Neural cell (in vitro differentiated cells): ENCODE data around the gene FTCD. TPM values are rescaled to one million over a fixed set of nuclear protein-coding genes. Genes with fewer than 3 reads are reported as not detected.

Experiments used
- H2AFZ ChIP-seq: fragments of 200-600, 300-800 bp; sonication (generic), shearing (Covaris generic); 2 replicates; pipeline ENCODE4 v1.6.0; 2014; ENCODE audit warnings: low read depth, mild to moderate bottlenecking, antibody characterized with exemption, low read length, moderate library complexity
- H3F3A ChIP-seq: fragments of 200-600 bp; shearing (Covaris generic); 2 replicates; pipeline ENCODE4 v1.6.1; 2016; ENCODE audit warnings: mild to moderate bottlenecking, moderate library complexity, mixed read lengths, antibody characterized with exemption, low read length; ENCODE audit not compliant: insufficient read depth, poor library complexity, severe bottlenecking
- H3K27ac ChIP-seq: fragments of 200-600, 300-800 bp; sonication (generic), shearing (Covaris generic); 2 replicates; pipeline ENCODE4 v1.5.1; 2014; ENCODE audit warnings: mild to moderate bottlenecking, low read length, moderate library complexity
- H3K27me3 ChIP-seq: fragments of 300-800, 200-600 bp; sonication (generic), shearing (Covaris generic); 2 replicates; pipeline ENCODE4 v1.6.0; 2014; ENCODE audit warnings: mild to moderate bottlenecking, low read depth, low read length, moderate library complexity; ENCODE audit not compliant: insufficient read depth
- H3K36me3 ChIP-seq: fragments of 300-800, 200-600 bp; sonication (generic), shearing (Covaris generic); 2 replicates; pipeline ENCODE4 v1.5.1; 2014; ENCODE audit warnings: mild to moderate bottlenecking, antibody characterized with exemption, low read length, moderate library complexity; ENCODE audit not compliant: insufficient read depth
- H3K4me2 ChIP-seq: fragments of 300-800, 200-600 bp; sonication (generic), shearing (Covaris generic); 2 replicates; pipeline ENCODE4 v1.6.0; 2014; ENCODE audit warnings: mild to moderate bottlenecking, low read length
- H3K4me3 ChIP-seq: fragments of 300-800, 200-600 bp; sonication (generic), shearing (Covaris generic); 2 replicates; pipeline ENCODE4 v1.5.1; 2014; ENCODE audit warnings: mild to moderate bottlenecking, low read length, moderate library complexity
- H3K79me2 ChIP-seq: fragments of 200-600 bp; shearing (Covaris generic); replicated peaks from 2 replicates; pipeline ENCODE4 v1.6.0; 2014; ENCODE audit warnings: mild to moderate bottlenecking, low read length, moderate library complexity; ENCODE audit not compliant: insufficient read depth
- H3K9ac ChIP-seq: fragments of 300-800, 200-600 bp; sonication (generic), shearing (Covaris generic); 2 replicates; pipeline ENCODE4 v1.6.1; 2016; ENCODE audit warnings: mild to moderate bottlenecking, low read length, mixed read lengths
- H3K9me2 ChIP-seq: fragments of 200-600 bp; shearing (Covaris generic); 2 replicates; pipeline ENCODE4 v1.6.1; 2016; ENCODE audit warnings: mild to moderate bottlenecking, low read length, mixed read lengths; ENCODE audit not compliant: insufficient read depth
- H3K9me3 ChIP-seq: fragments of 200-600, 300-800 bp; sonication (generic), shearing (Covaris generic); 2 replicates; pipeline ENCODE4 v1.6.1; 2016; ENCODE audit warnings: mild to moderate bottlenecking, mixed run types, low read length, moderate library complexity, mixed read lengths
- H4K20me1 ChIP-seq: fragments of 200-600 bp; shearing (Covaris generic); 2 replicates; pipeline ENCODE4 v1.6.1; 2016; ENCODE audit warnings: mild to moderate bottlenecking, mixed run types; ENCODE audit not compliant: insufficient read depth
- EP300 ChIP-seq: fragments of 450-650 bp; conservative IDR thresholded peaks from 2 replicates; pipeline ENCODE4 v1.6.1; 2014; ENCODE audit warnings: antibody characterized with exemption, mild to moderate bottlenecking, moderate library complexity; ENCODE audit not compliant: poor library complexity, severe bottlenecking
- EZH2 ChIP-seq: fragments of 200-600, 300-800 bp; shearing (Covaris generic), sonication (generic); IDR thresholded peaks from 2 replicates; pipeline ENCODE4 v1.6.1; 2014; ENCODE audit warnings: antibody characterized with exemption, low read length, borderline replicate concordance, mild to moderate bottlenecking; ENCODE audit not compliant: insufficient read depth, poor library complexity, severe bottlenecking
- MXI1 ChIP-seq: fragments of 450-650 bp; conservative IDR thresholded peaks from 2 replicates; pipeline ENCODE4 v1.6.1; 2014; ENCODE audit warnings: antibody characterized with exemption, mild to moderate bottlenecking; ENCODE audit not compliant: poor library complexity, severe bottlenecking
- POLR2AphosphoS5 ChIP-seq: IDR thresholded peaks from 2 replicates; pipeline ENCODE4 v1.6.1; 2012
- RAD21 ChIP-seq: fragments of 450-650 bp; conservative IDR thresholded peaks from 2 replicates; pipeline ENCODE4 v1.6.1; 2014; ENCODE audit warnings: antibody characterized with exemption, mild to moderate bottlenecking, moderate library complexity
- SMC3 ChIP-seq: fragments of 450-650 bp; conservative IDR thresholded peaks from 2 replicates; pipeline ENCODE4 v1.6.1; 2014; ENCODE audit warnings: antibody characterized with exemption, mild to moderate bottlenecking, moderate library complexity; ENCODE audit not compliant: poor library complexity
- TAF1 ChIP-seq: IDR thresholded peaks from 2 replicates; pipeline ENCODE4 v1.6.1; 2012; ENCODE audit warnings: low read depth
- polyA plus RNA-seq: library from polyadenylated mRNA; depleted of rRNA; stranded (reverse); fragments of >200 nt; gene quantifications from 2 replicates; pipeline ENCODE4 v1.2.3, GENCODE V29; 2014
- TF ChIP-seq, protein P1 (sequence below): fragments of 450-650 bp; IDR thresholded peaks from 2 replicates; pipeline ENCODE4 v1.5.1; 2014; ENCODE audit warnings: antibody characterized with exemption, mild to moderate bottlenecking, moderate library complexity; ENCODE audit not compliant: poor library complexity, severe bottlenecking
- TF ChIP-seq, protein P2 (sequence below): IDR thresholded peaks from 2 replicates; pipeline ENCODE4 v1.6.1; 2012; ENCODE audit warnings: borderline replicate concordance

FTCD gene
- polyA plus RNA-seq, 1 donor from 2014 or later, result 2.0 TPM

DNA sequence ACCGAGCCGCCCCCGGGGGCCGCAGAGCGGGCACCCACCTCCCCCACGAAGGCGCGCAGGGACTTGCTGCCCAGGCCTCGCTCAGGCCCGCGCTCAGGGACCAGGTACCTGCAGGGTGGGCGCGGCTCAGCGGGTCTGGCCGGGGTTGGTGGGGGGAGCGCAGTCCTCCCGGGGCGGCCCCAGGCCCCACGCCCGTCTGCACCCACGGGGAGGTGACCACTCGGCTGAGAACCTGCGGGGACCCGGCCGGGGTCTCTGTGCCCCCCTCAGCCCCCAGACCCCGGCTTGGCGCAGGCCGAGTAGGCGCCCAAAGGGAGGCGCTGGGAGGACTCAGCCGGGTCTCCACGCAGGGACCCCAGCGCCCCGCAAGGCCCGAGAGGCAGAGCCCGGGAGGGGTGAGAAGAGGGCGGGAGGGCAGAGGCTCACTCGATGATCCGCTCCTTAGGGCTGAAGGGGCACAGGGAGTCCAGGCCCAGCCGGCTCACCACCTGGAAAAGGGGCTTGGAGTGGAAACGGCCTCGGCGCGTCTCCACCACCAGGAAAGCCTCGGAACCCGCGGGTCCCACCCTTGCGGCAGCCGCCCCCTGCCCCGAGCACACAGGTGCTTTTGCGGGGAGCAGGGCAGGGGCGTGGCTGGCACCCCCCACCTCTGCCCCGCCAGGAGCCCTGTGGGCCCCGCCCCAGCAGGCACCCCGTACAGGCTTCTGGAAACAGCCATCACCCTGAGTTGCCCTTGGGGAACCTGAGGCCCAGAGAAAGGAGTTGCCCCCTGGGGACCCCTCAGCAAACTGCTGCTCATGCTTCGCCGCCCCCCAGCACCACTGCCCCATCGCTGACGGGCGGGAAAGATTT, 9.3 kb downstream of the FTCD start:
- H3K27ac ChIP-seq, result no peak overlapping the region
- no peaks in the 10 kb centered on the region for H3K79me2 ChIP-seq
- peaks cover 14% of the 10 kb centered on the region for H3K27me3 ChIP-seq
- no peaks in the 10 kb centered on the region for H3F3A ChIP-seq
- H3K9ac ChIP-seq, result no peak overlapping the region
- H4K20me1 ChIP-seq, result no peaks in the 10 kb centered on the region
- H3K4me2 ChIP-seq, result no peak overlapping the region
- H3K9me3 ChIP-seq, result no peaks in the 10 kb centered on the region
- TF ChIP-seq, protein P1, sequence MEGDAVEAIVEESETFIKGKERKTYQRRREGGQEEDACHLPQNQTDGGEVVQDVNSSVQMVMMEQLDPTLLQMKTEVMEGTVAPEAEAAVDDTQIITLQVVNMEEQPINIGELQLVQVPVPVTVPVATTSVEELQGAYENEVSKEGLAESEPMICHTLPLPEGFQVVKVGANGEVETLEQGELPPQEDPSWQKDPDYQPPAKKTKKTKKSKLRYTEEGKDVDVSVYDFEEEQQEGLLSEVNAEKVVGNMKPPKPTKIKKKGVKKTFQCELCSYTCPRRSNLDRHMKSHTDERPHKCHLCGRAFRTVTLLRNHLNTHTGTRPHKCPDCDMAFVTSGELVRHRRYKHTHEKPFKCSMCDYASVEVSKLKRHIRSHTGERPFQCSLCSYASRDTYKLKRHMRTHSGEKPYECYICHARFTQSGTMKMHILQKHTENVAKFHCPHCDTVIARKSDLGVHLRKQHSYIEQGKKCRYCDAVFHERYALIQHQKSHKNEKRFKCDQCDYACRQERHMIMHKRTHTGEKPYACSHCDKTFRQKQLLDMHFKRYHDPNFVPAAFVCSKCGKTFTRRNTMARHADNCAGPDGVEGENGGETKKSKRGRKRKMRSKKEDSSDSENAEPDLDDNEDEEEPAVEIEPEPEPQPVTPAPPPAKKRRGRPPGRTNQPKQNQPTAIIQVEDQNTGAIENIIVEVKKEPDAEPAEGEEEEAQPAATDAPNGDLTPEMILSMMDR, result no peak
- TF ChIP-seq SMC3 (no peak), EZH2 (no peak), MXI1 (no peak), EP300 (no peak), RAD21 (no peak), POLR2AphosphoS5 (no peak), TAF1 (no peak)
- TF ChIP-seq, protein P2, sequence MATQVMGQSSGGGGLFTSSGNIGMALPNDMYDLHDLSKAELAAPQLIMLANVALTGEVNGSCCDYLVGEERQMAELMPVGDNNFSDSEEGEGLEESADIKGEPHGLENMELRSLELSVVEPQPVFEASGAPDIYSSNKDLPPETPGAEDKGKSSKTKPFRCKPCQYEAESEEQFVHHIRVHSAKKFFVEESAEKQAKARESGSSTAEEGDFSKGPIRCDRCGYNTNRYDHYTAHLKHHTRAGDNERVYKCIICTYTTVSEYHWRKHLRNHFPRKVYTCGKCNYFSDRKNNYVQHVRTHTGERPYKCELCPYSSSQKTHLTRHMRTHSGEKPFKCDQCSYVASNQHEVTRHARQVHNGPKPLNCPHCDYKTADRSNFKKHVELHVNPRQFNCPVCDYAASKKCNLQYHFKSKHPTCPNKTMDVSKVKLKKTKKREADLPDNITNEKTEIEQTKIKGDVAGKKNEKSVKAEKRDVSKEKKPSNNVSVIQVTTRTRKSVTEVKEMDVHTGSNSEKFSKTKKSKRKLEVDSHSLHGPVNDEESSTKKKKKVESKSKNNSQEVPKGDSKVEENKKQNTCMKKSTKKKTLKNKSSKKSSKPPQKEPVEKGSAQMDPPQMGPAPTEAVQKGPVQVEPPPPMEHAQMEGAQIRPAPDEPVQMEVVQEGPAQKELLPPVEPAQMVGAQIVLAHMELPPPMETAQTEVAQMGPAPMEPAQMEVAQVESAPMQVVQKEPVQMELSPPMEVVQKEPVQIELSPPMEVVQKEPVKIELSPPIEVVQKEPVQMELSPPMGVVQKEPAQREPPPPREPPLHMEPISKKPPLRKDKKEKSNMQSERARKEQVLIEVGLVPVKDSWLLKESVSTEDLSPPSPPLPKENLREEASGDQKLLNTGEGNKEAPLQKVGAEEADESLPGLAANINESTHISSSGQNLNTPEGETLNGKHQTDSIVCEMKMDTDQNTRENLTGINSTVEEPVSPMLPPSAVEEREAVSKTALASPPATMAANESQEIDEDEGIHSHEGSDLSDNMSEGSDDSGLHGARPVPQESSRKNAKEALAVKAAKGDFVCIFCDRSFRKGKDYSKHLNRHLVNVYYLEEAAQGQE, result no peak
- no peaks in the 10 kb centered on the region for H3K36me3 ChIP-seq
- H2AFZ ChIP-seq, result no peak overlapping the region
- H3K9me2 ChIP-seq, result no peaks in the 10 kb centered on the region
- no peak overlapping the region for H3K4me3 ChIP-seq

DNA sequence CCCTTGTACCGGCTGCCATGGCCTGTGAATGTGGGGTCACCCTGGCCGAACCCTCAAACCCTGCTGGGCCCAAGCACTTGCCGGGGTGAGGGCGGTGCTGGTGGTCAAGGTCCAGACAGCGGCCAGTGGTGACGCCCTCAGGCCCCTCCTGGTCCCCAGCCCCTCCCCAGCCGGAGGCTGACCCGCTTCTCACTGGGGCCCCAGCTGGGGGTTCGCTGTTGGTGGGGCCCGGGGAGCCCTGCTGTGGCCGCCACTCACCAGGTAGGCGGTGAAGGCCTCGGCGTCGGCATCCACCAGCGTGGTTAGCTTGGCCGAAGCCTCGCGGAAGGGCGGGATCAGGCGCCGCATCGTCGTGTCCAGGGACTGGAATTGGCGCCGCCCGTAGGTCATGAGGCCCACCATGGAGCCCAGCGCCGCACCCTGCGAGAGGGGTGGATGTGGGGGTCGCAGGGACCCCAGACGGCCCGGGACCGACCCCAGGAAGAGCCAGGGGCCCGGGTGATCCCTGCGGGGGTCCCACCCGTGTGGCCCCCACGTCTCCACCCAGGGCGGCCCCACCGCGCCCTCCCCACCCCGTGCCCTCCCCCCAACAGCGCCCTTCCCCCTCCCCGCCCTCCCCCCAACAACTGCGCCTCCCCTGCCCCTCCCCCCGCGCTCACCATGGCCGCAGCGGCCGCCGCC, 10.1 kb downstream of the FTCD start:
- Histone ChIP-seq H3K36me3 (no peaks in the 10 kb centered on the region), H2AFZ (no peak overlapping the region), H3K9me3 (no peaks in the 10 kb centered on the region), H3K27me3 (peaks cover 17% of the 10 kb centered on the region), H3F3A (no peaks in the 10 kb centered on the region), H3K27ac (no peak overlapping the region), H3K9ac (no peak overlapping the region), H3K9me2 (no peaks in the 10 kb centered on the region), H3K4me3 (no peak overlapping the region), H4K20me1 (no peaks in the 10 kb centered on the region), H3K4me2 (no peak overlapping the region), H3K79me2 (no peaks in the 10 kb centered on the region)
- no peak for TF ChIP-seq SMC3
- TF ChIP-seq TAF1, result no peak
- TF ChIP-seq, protein P1, result no peak
- TF ChIP-seq EP300, result no peak
- no peak for TF ChIP-seq EZH2
- TF ChIP-seq RAD21, result no peak
- TF ChIP-seq, protein P2, result no peak
- no peak for TF ChIP-seq MXI1
- TF ChIP-seq POLR2AphosphoS5, result no peak
